CD4-positive, alpha-beta T cell treated with Interleukin-4 for 1 hour (primary cell): ENCODE data around the gene POR.
"Not testable (repeated sequence)": the region's sequence is repeated elsewhere in the genome, so short reads cannot be mapped to it uniquely, and the experiment has no call there.

Source experiments
- DNase-seq, 2 donors: peaks; one replicate each; pipeline ENCODE4 v3.0.0-alpha.2; 2020 to 2022

Gene POR

GRCh38 chr7:75994388-75995051 is 79.6 kb downstream of the POR start, which contains the start of gene TMEM120A:
TSS of gene TMEM120A (minus strand) at chr7:75994595. CDS start at chr7:75994570, 25 bp downstream.
- DNase-seq, result peak; percentile 90 to 92

GRCh38 chr7:75995052-75995471 is 80.1 kb downstream of the POR start:
- DNase-seq, result no peak

GRCh38 chr7:75995996-75996395 is 81.0 kb downstream of the POR start:
- no peak for DNase-seq

GRCh38 chr7:75996476-75996875 is 81.5 kb downstream of the POR start:
- no peak for DNase-seq

- DNase-seq, result no peak
Measured at GRCh38 chr7:75998038-75998437, 83.1 kb downstream of the POR start.

GRCh38 chr7:76000566-76000965 is 85.6 kb downstream of the POR start:
- DNase-seq, result no peak

- no peak for DNase-seq
Measured at GRCh38 chr7:76002139-76002538, 87.2 kb downstream of the POR start.

- no peak for DNase-seq
Measured at GRCh38 chr7:76002822-76003221, 87.9 kb downstream of the POR start.

- DNase-seq, result no peak
Measured at GRCh38 chr7:76003351-76003750, 88.4 kb downstream of the POR start.

- DNase-seq, result not testable (repeated sequence)
Measured at GRCh38 chr7:76005004-76005403, 90.0 kb downstream of the POR start.

- DNase-seq, result peak in 1 of 2 donors; percentile 19
Measured at GRCh38 chr7:76008156-76008687, 93.3 kb downstream of the POR start.

- no peak for DNase-seq
Measured at GRCh38 chr7:76009672-76010600, 95.0 kb downstream of the POR start.

GRCh38 chr7:76011442-76011861 is 96.5 kb downstream of the POR start:
- no peak for DNase-seq

- no peak for DNase-seq
Measured at GRCh38 chr7:76016191-76016947, 101.4 kb downstream of the POR start.

GRCh38 chr7:76018520-76018919 is 103.6 kb downstream of the POR start:
- not testable (repeated sequence) for DNase-seq

GRCh38 chr7:76020031-76020714 is 105.2 kb downstream of the POR start:
- peak; percentile 65 to 70 for DNase-seq

GRCh38 chr7:76022026-76022780 is 107.2 kb downstream of the POR start:
- DNase-seq, result no peak

GRCh38 chr7:76023002-76023401 is 108.0 kb downstream of the POR start:
- peak; percentile 4 to 34 for DNase-seq

GRCh38 chr7:76029682-76030081 is 114.7 kb downstream of the POR start:
- not testable (repeated sequence) for DNase-seq

GRCh38 chr7:76031964-76032363 is 117.0 kb downstream of the POR start:
- DNase-seq, result no peak
